B cell (primary cell): ENCODE results near the gene CNBP. TPM values are rescaled to one million over a fixed set of nuclear protein-coding genes. Genes with fewer than 3 reads are reported as not detected.

ENCODE experiments used
- ATAC-seq: fragments of 200-7000 bp; cut with Tn5 transposase; one replicate; pipeline ENCODE4 v1.10.0; 2021; ENCODE audit warnings: low read depth, mild to moderate bottlenecking, moderate number of reproducible peaks, moderate library complexity
- CTCF ChIA-PET: fragments of 350-600 bp; sonication (Branson Sonifier 250); formaldehyde crosslinking; loops from one replicate; lab custom pipeline; 2021; ENCODE audit warnings: antibody characterized with exemption, inconsistent platforms; lab: Charles Lee
- POLR2A ChIA-PET: fragments of 350-600 bp; sonication (Branson Sonifier 250); formaldehyde crosslinking; loops from one replicate; lab custom pipeline; 2021; ENCODE audit warnings: antibody characterized with exemption; lab: Charles Lee
- DNase-seq: peaks from one replicate; pipeline ENCODE4 v3.0.0; 2013
- H2AFZ ChIP-seq: 2 replicates; pipeline ENCODE4 v1.6.1; 2012; ENCODE audit warnings: mild to moderate bottlenecking, low read depth, low read length; ENCODE audit not compliant: insufficient read depth, poor library complexity, severe bottlenecking
- H3K27ac ChIP-seq, 2 donors: 1 replicate in 1 of 2; 2 replicates in 1 of 2; pipeline ENCODE4 v1.5.1; 2012 to 2013; ENCODE audit warnings: low read length in 2 of 2, mild to moderate bottlenecking in 2 of 2, moderate library complexity in 1 of 2
- H3K27me3 ChIP-seq, 4 experiments: fragments of 200-600 bp in 1 of 4; sonication (generic) in 1 of 4; replicated peaks in 1 of 4; 1 replicate in 2 of 4; 2 replicates in 2 of 4; pipeline versions ENCODE4 v1.6.1 to v1.7.0; 2013 to 2016; ENCODE audit warnings: low read length in 3 of 4, mild to moderate bottlenecking in 2 of 4, mixed read lengths in 1 of 4, moderate library complexity in 1 of 4; ENCODE audit not compliant: insufficient read depth in 4 of 4, control insufficient read depth in 3 of 4; ENCODE audit errors: control extremely low read depth in 1 of 4
- H3K36me3 ChIP-seq, 2 experiments: replicated peaks in 1 of 2; 1 replicate in 1 of 2; 2 replicates in 1 of 2; pipeline versions ENCODE4 v1.6.1 to v1.7.1; 2013; ENCODE audit warnings: low read length in 1 of 2; ENCODE audit not compliant: insufficient read depth in 2 of 2, control insufficient read depth in 1 of 2; ENCODE audit errors: control extremely low read depth in 1 of 2, extremely low read depth in 1 of 2
- H3K4me1 ChIP-seq, 2 donors: fragments of 200-600 bp in 1 of 2; sonication (generic) in 1 of 2; 1 replicate in 1 of 2; 2 replicates in 1 of 2; pipeline versions ENCODE4 v1.5.1 to v1.6.1; 2013 to 2017; ENCODE audit warnings: low read length in 2 of 2; ENCODE audit not compliant: control insufficient read depth in 2 of 2, insufficient read depth in 2 of 2
- H3K4me2 ChIP-seq: replicated peaks from 2 replicates; pipeline ENCODE3; 2012; ENCODE audit warnings: mild to moderate bottlenecking, low read depth, low read length; ENCODE audit not compliant: poor library complexity, severe bottlenecking
- H3K4me3 ChIP-seq, 5 experiments: fragments of 200-600 bp in 1 of 5; sonication (generic) in 1 of 5; 1 replicate in 3 of 5; 2 replicates in 2 of 5; pipeline versions ENCODE4 v1.5.1 to v1.7.0; 2011 to 2016; ENCODE audit warnings: low read length in 4 of 5, mild to moderate bottlenecking in 4 of 5, low read depth in 2 of 5, control low read depth in 1 of 5, moderate library complexity in 1 of 5; ENCODE audit not compliant: insufficient read depth in 1 of 5; ENCODE audit errors: control extremely low read depth in 1 of 5, extremely low read depth in 1 of 5
- H3K79me2 ChIP-seq: fragments of 200-600 bp; sonication (generic); one replicate; pipeline ENCODE4 v1.6.0; 2016; ENCODE audit warnings: low read length; ENCODE audit not compliant: control insufficient read depth, insufficient read depth
- H3K9ac ChIP-seq: fragments of 200-600 bp; sonication (generic); 2 replicates; pipeline ENCODE4 v1.6.1; 2017; ENCODE audit warnings: mild to moderate bottlenecking, low read length, moderate library complexity
- H3K9me3 ChIP-seq, 3 donors: one replicate each; pipeline versions ENCODE4 v1.6.1 to v1.7.1; 2013; ENCODE audit warnings: low read length in 2 of 3; ENCODE audit not compliant: control insufficient read depth in 2 of 3, insufficient read depth in 1 of 3; ENCODE audit errors: control extremely low read depth in 1 of 3
- H4K20me1 ChIP-seq: 2 replicates; pipeline ENCODE4 v1.6.0; 2012; ENCODE audit warnings: mild to moderate bottlenecking, low read length; ENCODE audit not compliant: insufficient read depth, control insufficient read depth, poor library complexity, severe bottlenecking
- H3K27ac Mint-ChIP-seq: one replicate; pipeline ENCODE4 v1.8.0; 2021; ENCODE audit warnings: mixed read lengths
- H3K27me3 Mint-ChIP-seq: one replicate; pipeline ENCODE4 v1.8.0; 2021; ENCODE audit warnings: mixed read lengths
- H3K4me1 Mint-ChIP-seq: one replicate; pipeline ENCODE4 v1.8.0; 2021; ENCODE audit warnings: mixed read lengths
- H3K4me3 Mint-ChIP-seq: one replicate; pipeline ENCODE4 v1.8.0; 2021; ENCODE audit warnings: mixed read lengths
- H3K9me3 Mint-ChIP-seq: one replicate; pipeline ENCODE4 v1.8.0; 2022; ENCODE audit warnings: mixed read lengths; ENCODE audit not compliant: insufficient read depth
- CTCF ChIP-seq: fragments of 200-600 bp; IDR thresholded peaks from one replicate; pipeline ENCODE4 v1.8.0; 2022; ENCODE audit warnings: antibody characterized with exemption, mild to moderate bottlenecking
- EZH2 ChIP-seq: IDR thresholded peaks from 2 replicates; pipeline ENCODE4 v1.6.1; 2012; ENCODE audit warnings: borderline replicate concordance, low read depth, mild to moderate bottlenecking, moderate library complexity, low read length; ENCODE audit not compliant: insufficient read depth, poor library complexity, severe bottlenecking
- WGBS: methylation state at CpG from one replicate; pipeline ENCODE4 v1.1.5; 2013; ENCODE audit warnings: missing lambda C conversion rate; ENCODE audit not compliant: insufficient coverage; 5-methylcytosine and 5-hydroxymethylcytosine counted together
- intact Hi-C: fragments of 100-400 bp; cut with micrococcal nuclease; formaldehyde crosslinking; loops from one replicate; pipeline ENCODE4 v1.10.0; 2022
- polyA plus RNA-seq: library from polyadenylated mRNA; depleted of rRNA; stranded (reverse); fragments of >200 nt; gene quantifications from 2 replicates; pipeline ENCODE4 v1.2.3, GENCODE V29; 2012
- total RNA-seq, 2 donors: library from RNA; stranded (reverse); fragments of 120-200 nt in 1 of 2; gene quantifications; 1 replicate in 1 of 2; 2 replicates in 1 of 2; pipeline versions ENCODE4 v1.2.3 to v1.2.4, GENCODE V29; 2013 to 2022

The CNBP gene
- total and polyA plus RNA-seq, 2 donors (not counting 1 experiment from before 2014, with no cell fraction given): 167 to 304 TPM

GRCh38 chr3:129122412-129123011 is 61.2 kb downstream of the CNBP start:
- peaks cover 4% of the 10 kb centered on the region in 2 experiments for H3K36me3 ChIP-seq
- ChIA-PET CTCF (interaction anchor here (1.0 to 4.3 kb wide), 6 partner anchors 40 to 152 kb away, joined by 3 to 26 read pairs (median 4); no protein-coding TSS in a partner anchor), POLR2A (interaction anchor here (0.6 to 1.8 kb wide), 9 partner anchors 11 to 971 kb away, joined by 3 to 7 read pairs (median 5); partner anchors contain the start of genes CNBP and COPG1)
- H3K79me2 ChIP-seq: peaks cover 22% of the 10 kb centered on the region
- TF ChIP-seq CTCF (no peak), EZH2 (no peak)
- Mint-ChIP-seq H3K9me3 (no peaks in the 10 kb centered on the region), H3K4me3 (peak overlapping the region; percentile 87), H3K27ac (peak overlapping the region; percentile 77), H3K4me1 (peaks cover 47% of the 10 kb centered on the region), H3K27me3 (no peaks in the 10 kb centered on the region)
- no peak for ATAC-seq
- H3K27ac ChIP-seq: no peak overlapping the region
- peak; percentile 50 for DNase-seq
- peaks cover 25% of the 10 kb centered on the region for H4K20me1 ChIP-seq
- H3K9me3 ChIP-seq: no peaks in the 10 kb centered on the region
- no peaks in the 10 kb centered on the region for H3K27me3 ChIP-seq
- WGBS: 89% methylated on average over 17 of the region's 18 CpGs
- H3K9ac ChIP-seq: no peak overlapping the region
- intact Hi-C loops: loop anchor here (5.0 kb wide), 2 partner anchors 125 to 455 kb away; partner anchors contain the start of gene COPG1
- H3K4me2 ChIP-seq: peak overlapping the region; percentile 98
- peaks cover 42% of the 10 kb centered on the region in 2 donors for H3K4me1 ChIP-seq
- peak overlapping the region in 2 of 5 experiments; percentile 80 to 81 for H3K4me3 ChIP-seq
- H2AFZ ChIP-seq: no peak overlapping the region
